G401.6 (cell line): ENCODE results near the gene AKAP17A.

Experiments
- FAIRE-seq: peaks from 2 replicates; lab custom pipeline; 2012; peaks lifted over from hg19 to GRCh38; lab: Jason Lieb, UNC

The AKAP17A gene

DNA sequence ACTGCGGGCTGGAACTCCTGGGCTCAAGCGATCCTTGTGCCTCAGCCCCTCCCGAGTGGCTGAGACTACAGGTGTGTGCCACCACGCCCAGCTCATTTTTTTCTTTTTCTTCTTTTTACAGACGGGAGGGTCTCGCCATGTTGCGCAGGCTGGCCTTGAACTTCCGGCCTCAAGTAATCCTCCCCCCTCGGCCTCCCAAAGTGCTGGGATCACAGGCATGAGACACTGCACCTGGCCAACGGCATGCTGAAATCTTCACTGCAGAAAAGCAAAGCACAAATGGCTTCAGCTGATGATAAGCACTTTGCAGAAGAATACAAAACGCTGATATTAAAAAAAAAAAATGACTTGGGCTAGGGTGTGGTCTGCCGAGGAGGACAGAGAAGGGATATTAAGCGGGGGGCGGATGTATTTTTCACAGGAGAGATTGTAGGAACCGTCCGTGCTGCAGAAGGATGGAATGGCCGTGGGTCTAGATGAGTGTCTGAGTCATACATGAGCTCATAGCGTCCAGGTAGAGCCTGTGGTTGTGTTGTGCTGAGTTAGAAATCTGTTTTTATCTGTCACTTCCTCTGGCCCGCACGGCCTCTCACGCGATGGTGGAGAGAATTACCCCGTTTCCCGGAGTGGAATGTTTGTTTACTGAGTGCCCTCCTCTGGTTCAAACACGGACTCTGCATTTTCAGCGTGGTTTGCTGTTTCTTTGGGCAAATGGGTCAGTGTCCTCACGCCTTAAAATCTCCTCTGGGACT lies 8.5 kb upstream of the AKAP17A start:
- FAIRE-seq, result no peak

GRCh38 chrX:1584237-1585011 lies 7.0 kb upstream of the AKAP17A start:
- FAIRE-seq, result no peak

GRCh38 chrX:1587161-1587560 lies 4.2 kb upstream of the AKAP17A start:
- FAIRE-seq, result no peak

DNA sequence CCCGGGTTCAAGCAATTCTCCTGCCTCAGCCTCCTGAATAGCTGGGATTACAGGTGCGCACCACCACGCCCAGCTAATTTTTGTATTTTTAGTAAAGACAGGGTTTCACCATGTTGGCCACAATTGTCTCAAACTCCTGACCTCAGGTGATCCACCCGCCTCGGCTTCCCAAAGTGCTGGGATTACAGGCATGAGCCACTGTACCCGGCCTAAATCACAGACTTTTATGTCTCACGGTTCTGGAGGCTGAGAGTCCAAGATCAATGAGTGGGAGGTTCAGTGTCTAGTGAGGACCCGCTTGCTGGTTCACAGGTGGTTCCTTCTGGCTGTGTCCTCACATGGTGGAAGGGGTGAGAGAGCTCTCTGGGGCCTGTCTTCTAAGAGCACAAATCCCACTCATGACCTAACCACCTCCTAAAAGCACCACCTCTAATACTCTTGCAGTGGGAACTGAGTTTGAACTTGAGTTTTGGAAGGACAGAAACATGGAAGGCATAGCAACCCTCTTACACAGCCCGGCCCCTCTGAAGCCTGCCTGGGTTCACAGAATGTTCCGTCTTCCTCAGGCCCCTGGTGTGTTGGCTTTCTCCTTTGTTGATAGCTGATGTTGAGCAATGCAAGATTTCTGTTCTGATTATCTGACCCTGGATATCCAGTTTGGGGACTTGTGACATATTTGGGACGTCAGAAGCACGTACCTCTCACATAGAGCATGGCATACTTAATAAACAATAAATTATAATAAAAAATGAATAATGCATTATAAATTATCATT lies 1.9 kb upstream of the AKAP17A start:
- no peak for FAIRE-seq

DNA sequence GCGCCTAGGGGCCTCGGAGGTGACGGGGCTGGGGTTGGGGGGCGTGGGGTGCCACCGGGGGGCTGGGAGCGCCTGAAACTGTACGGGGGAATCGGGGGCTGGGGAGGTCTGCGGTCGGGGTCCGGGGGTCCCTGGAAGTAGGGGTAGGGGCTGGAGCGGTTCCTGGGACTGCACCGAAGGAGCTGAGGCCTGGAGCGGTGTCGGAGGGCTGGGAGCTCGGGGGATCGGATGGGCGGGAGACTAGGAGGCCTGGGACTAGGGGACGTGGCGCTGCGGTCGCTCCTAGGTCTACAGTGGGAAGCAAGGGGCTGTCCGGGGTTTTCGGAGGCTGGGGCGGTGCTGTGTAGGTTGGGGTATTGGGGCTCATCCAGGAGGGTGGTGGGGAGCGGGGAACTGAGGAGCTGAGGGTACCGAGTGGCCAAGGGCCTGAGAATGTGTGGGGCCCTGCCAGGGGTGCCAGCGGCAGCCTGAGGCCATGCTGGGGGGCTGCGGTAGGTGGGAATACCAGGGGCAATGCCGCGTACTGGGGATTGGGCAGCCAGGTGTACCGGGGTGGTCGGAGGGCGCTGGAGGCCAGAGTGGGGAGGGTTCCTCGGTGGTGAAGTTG lies 562 bp downstream of the AKAP17A start:
- no peak for FAIRE-seq

GRCh38 chrX:1592470-1593142 lies 1.2 kb downstream of the AKAP17A start:
- no peak for FAIRE-seq

DNA sequence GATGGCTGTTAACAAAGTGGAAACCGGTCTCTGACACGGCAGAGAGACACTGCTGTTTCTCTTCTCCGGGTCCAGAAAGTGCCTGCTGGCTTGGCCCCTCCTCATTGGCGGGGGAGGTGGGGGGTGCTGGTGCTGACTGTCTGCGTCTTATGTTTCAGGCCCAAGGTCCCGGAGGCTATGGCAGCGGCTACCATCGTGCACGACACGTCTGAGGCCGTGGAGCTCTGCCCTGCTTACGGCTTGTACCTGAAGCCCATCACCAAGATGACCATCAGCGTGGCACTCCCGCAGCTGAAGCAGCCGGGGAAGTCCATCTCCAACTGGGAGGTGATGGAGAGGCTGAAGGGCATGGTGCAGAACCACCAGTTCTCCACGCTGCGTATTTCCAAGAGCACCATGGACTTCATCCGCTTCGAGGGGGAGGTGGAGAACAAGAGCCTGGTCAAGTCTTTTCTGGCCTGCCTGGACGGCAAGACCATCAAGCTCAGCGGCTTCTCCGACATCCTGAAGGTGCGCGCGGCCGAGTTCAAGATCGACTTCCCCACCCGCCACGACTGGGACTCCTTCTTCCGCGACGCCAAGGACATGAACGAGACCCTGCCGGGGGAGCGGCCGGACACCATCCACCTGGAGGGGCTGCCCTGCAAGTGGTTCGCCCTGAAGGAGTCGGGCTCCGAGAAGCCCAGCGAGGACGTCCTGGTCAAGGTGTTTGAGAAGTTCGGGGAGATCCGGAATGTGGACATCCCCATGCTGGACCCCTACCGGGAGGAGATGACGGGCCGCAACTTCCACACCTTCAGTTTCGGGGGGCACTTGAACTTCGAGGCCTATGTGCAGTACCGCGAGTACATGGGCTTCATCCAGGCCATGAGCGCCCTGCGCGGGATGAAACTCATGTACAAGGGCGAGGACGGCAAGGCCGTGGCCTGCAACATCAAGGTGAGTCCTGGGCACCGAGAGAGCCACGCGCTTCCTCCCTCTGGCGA lies 2.2 kb downstream of the AKAP17A start:
- no peak for FAIRE-seq

DNA sequence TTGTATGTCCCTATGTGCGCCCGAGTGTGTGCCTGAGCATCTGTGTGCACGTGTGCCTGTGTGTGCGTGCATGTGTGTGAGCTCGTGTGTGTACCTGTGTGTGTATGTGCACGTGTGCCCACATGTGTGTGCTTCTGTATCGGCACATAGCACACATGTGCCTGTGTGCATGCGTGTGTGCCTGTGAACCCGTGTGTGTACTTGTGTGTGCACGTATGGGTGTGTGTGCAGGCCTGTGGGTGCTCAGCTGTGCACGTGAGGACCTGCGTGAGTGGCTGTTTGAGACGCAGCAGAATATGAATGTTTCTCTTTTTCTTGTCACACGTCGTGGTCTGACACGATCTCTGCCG lies 4.3 kb downstream of the AKAP17A start:
- no peak for FAIRE-seq

GRCh38 chrX:1596676-1597344 lies 5.4 kb downstream of the AKAP17A start:
- FAIRE-seq, result no peak

DNA sequence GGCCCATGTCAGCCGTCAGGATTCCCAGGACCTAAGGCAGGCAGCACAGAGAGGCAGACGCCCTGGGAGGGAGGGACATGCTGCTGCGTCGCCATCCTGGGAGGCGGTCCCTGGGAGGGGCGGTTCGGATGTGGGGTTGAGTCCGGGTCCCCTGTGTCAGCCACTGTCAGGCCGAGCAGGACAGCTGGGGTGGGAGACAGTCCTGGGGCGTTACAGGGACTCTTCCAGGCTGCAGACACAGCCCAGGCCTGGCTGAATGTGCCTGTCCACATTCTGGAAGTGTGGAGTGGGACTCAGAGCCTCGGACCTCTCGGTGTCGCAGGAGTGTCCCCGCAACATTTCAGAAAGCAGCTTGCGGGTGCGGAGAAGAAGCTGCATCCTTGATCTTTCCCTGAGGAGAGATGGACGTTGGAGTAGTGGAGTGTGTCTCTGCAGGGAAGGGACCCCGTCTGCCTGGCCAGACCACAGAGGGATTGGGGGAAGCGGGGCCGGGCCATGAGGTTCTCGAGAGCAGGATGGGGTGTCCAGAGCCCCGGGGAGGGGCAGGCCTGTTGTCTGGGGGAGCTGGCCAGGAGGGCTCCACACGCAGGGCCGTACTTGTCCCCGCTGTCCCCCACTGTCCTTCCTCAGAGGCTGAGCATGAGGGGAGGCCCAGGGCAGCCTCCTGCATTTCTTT lies 6.1 kb downstream of the AKAP17A start:
- FAIRE-seq, result no peak

DNA sequence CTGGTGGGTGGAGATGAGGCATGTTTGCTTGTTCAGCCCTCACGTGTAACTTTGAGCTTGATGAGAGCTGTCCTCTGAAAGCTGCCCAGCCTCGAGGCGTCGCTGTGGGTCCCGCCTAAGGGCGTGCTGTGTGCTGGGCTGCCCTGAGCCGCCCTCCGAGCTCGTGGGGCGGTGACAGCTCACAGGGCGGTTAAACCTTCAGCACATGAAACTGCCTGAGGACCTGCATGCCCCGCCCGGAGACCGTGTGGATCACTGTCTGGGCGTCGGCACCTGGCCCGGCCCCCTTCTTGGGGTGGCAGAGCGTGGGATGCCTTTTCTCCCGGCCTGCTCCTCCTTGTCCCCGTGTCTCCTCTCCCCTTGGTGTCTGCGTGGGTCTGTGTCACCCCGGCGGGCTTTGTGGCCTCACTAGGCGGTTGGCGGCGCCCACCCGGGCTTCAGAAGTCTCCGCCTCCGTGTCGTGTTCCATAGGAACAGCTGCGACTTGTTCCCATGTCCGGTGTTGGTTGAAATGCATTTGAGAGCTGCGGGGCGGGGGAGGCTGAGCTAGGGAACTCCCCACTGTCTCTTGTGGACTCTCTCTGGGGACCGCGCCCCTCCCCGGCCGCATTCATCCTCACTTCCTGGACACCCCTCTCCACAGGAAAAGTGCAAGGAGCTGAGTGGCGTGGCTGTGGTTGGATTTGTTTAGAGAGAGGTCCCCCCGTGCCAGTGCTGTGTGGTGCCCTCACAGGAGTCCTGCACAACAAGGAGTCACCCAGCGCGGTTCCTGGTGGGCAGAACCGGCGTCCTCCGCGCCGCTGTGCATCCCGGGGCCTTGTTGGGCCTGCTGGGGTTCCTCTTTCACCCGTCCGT lies 6.8 kb downstream of the AKAP17A start:
- FAIRE-seq, result no peak

- FAIRE-seq, result no peak
Measured at GRCh38 chrX:1598876-1599790, 7.7 kb downstream of the AKAP17A start.

DNA sequence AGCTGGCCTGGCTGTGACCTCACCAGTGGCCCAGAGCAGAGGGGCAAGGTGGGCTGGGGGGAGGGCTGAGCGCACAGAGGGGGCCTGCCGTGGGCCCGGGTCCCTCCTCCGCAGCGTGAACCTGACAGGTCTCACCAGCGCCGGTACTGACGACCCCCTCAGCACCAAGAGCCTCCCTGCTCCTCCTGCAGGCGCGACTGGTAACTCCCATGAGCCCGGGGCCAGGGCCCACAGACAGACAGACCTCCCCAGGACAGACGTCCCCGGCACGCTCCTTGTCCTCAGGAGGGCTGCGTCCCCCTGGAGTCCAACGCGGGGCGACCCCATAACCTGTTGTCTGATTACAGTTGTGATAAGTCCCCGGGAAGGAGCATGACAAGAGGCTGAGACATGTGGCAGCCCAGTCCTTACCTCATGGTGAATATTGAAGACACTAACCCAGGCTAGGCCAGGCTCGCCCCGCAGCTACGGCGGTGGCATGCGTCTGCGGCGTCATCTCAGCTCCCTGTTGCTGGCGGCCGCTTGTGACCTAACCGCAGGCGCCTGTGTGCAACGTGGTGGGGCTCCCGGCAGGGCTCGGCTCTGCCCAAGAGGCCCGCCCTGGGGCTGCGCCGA lies 8.5 kb downstream of the AKAP17A start:
- no peak for FAIRE-seq

- FAIRE-seq, result no peak
Measured at GRCh38 chrX:1600406-1601050, 9.1 kb downstream of the AKAP17A start.

DNA sequence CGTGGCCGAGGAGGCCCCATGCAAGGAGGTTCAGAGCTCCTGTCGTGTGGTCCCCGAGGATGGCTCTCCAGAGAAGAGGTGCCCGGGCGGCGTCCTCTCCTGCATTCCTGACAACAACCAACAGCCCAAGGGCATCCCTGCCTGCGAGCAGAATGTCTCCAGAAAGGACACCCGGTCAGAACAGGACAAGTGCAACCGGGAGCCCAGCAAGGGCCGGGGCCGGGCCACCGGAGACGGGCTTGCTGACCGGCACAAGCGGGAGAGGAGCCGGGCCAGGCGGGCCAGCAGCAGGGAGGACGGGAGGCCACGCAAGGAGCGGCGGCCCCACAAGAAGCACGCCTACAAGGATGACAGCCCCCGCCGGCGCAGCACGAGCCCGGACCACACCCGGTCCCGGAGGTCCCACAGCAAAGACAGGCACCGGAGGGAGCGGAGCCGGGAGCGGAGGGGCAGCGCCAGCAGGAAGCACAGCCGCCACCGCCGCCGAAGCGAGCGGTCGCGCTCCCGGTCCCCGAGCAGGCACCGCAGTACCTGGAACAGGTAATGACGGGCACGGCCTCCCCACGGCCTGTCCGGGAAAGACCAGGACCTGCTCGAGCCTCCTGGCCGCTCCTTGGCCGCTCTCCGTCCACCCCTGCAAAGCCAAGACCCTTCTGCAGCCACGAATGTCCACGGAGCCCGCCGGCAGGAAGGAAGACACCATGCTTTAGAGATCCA lies 9.8 kb downstream of the AKAP17A start:
- FAIRE-seq, result no peak

DNA sequence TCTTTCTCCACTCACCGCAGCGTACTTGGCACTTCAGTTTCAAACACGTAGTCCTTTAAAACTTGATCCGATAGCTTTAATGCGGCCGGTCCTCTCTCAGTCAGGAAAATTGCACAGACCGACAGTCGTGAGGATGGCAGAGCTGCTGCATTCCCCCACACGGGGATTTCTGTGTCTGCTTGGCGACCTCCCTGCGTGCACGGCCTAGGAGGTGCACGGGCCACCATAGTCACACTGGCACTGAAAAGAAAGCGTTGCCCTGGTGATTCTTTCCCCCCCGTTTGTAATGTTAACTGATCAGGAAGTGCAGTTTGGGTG lies 10.3 kb downstream of the AKAP17A start:
- no peak for FAIRE-seq
